IMR-90 (cell line): ENCODE measurements around the gene ENDOU. TPM values are rescaled to one million over a fixed set of nuclear protein-coding genes. Genes with fewer than 3 reads are reported as not detected.

ENCODE experiments used
- ATAC-seq: fragments of 200-7000 bp; cut with Tn5 transposase; 2 replicates; pipeline ENCODE4 v1.9.1; 2020; ENCODE audit warnings: low read depth, mild to moderate bottlenecking, moderate library complexity
- BruUV-seq: library from RNA; stranded (reverse); fragments of 400-500 nt; replicated peaks from 2 replicates; lab custom pipeline; 2021; lab: Mats Ljungman, UMichigan
- CTCF ChIA-PET: fragments of 300-600 bp; formaldehyde crosslinking; extraction: SDS; loops from one replicate; lab custom pipeline; 2021; ENCODE audit warnings: antibody characterized with exemption; lab: Yijun Ruan, JAX
- POLR2A ChIA-PET: fragments of 300-600 bp; sonication (Branson Sonifier 250); formaldehyde crosslinking; loops from one replicate; lab custom pipeline; 2022; ENCODE audit warnings: antibody characterized with exemption; ENCODE audit not compliant: unreplicated experiment; lab: Charles Lee
- DNase-seq: peaks from one replicate; pipeline ENCODE4 v3.0.0; 2013
- H2AFZ ChIP-seq: replicated peaks from 2 replicates; pipeline ENCODE3; 2013; ENCODE audit warnings: low read length, mild to moderate bottlenecking; ENCODE audit not compliant: poor library complexity
- H2AK5ac ChIP-seq: 2 replicates; pipeline ENCODE4 v1.6.1; 2013; ENCODE audit warnings: low read depth, low read length, inconsistent platforms
- H2AK9ac ChIP-seq: replicated peaks from 2 replicates; pipeline ENCODE3; 2013; ENCODE audit warnings: mild to moderate bottlenecking, low read depth, low read length, moderate library complexity; ENCODE audit not compliant: poor library complexity
- H2BK120ac ChIP-seq: 2 replicates; pipeline ENCODE4 v1.6.1; 2013; ENCODE audit warnings: low read depth, low read length, inconsistent platforms
- H2BK15ac ChIP-seq: 3 replicates; pipeline ENCODE4 v1.6.1; 2013; ENCODE audit warnings: low read depth, low read length, inconsistent platforms
- H2BK20ac ChIP-seq: 2 replicates; pipeline ENCODE4 v1.6.1; 2013; ENCODE audit warnings: low read depth, mild to moderate bottlenecking, inconsistent platforms, low read length, moderate library complexity
- H2BK5ac ChIP-seq: 2 replicates; pipeline ENCODE4 v1.6.1; 2013; ENCODE audit warnings: mild to moderate bottlenecking, low read depth, low read length, inconsistent platforms; ENCODE audit not compliant: poor library complexity, severe bottlenecking
- H3K14ac ChIP-seq: replicated peaks from 2 replicates; pipeline ENCODE4 v1.6.1; 2013; ENCODE audit warnings: low read depth, low read length, inconsistent platforms
- H3K18ac ChIP-seq: 2 replicates; pipeline ENCODE4 v1.6.1; 2013; ENCODE audit warnings: low read depth, low read length, control low read depth
- H3K23ac ChIP-seq: 2 replicates; pipeline ENCODE4 v1.6.1; 2013; ENCODE audit warnings: low read depth, low read length, inconsistent platforms
- H3K27ac ChIP-seq: 2 replicates; pipeline ENCODE4 v1.5.1; 2013; ENCODE audit warnings: mild to moderate bottlenecking, control low read depth, low read length; ENCODE audit not compliant: insufficient read depth
- H3K27me3 ChIP-seq: 2 replicates; pipeline ENCODE4 v1.6.1; 2013; ENCODE audit warnings: low read length; ENCODE audit not compliant: control insufficient read depth, insufficient read depth
- H3K36me3 ChIP-seq: 2 replicates; pipeline ENCODE4 v1.6.1; 2013; ENCODE audit warnings: low read length, mixed read lengths; ENCODE audit not compliant: control insufficient read depth, insufficient read depth
- H3K4ac ChIP-seq: 2 replicates; pipeline ENCODE4 v1.6.1; 2013; ENCODE audit warnings: low read depth, low read length, inconsistent platforms
- H3K4me1 ChIP-seq: 2 replicates; pipeline ENCODE4 v1.6.1; 2013; ENCODE audit warnings: low read length, mixed read lengths; ENCODE audit not compliant: control insufficient read depth, insufficient read depth
- H3K4me2 ChIP-seq: 2 replicates; pipeline ENCODE4 v1.6.1; 2013; ENCODE audit warnings: low read depth, mild to moderate bottlenecking, control low read depth, low read length, moderate library complexity
- H3K4me3 ChIP-seq: 2 replicates; pipeline ENCODE4 v1.5.1; 2013; ENCODE audit warnings: low read depth, mild to moderate bottlenecking, control low read depth, low read length, moderate library complexity; ENCODE audit not compliant: insufficient read depth
- H3K56ac ChIP-seq: 2 replicates; pipeline ENCODE4 v1.6.1; 2013; ENCODE audit warnings: low read length, inconsistent platforms; ENCODE audit not compliant: insufficient read depth; ENCODE audit errors: extremely low read depth
- H3K79me1 ChIP-seq, 2 experiments: 2 replicates each; pipeline ENCODE4 v1.6.1; 2013; ENCODE audit warnings: low read length in 2 of 2, inconsistent platforms in 1 of 2, low read depth in 1 of 2
- H3K9ac ChIP-seq: 2 replicates; pipeline ENCODE4 v1.6.1; 2013; ENCODE audit warnings: low read depth, low read length, control low read depth
- H3K9me1 ChIP-seq: 2 replicates; pipeline ENCODE4 v1.6.1; 2013; ENCODE audit warnings: low read length, inconsistent platforms; ENCODE audit not compliant: insufficient read depth
- H3K9me3 ChIP-seq: 2 replicates; pipeline ENCODE4 v1.6.1; 2013; ENCODE audit warnings: low read length; ENCODE audit not compliant: control insufficient read depth, insufficient read depth
- H4K20me1 ChIP-seq: 2 replicates; pipeline ENCODE4 v1.6.1; 2013; ENCODE audit warnings: low read length, inconsistent platforms; ENCODE audit not compliant: insufficient read depth
- H4K5ac ChIP-seq: 2 replicates; pipeline ENCODE4 v1.6.1; 2013; ENCODE audit warnings: mild to moderate bottlenecking, low read depth, low read length, control low read depth
- H4K8ac ChIP-seq, 2 experiments: 2 replicates each; pipeline ENCODE4 v1.6.1; 2013; ENCODE audit warnings: low read depth in 2 of 2, low read length in 2 of 2, control low read depth in 1 of 2, inconsistent platforms in 1 of 2
- H4K91ac ChIP-seq: 2 replicates; pipeline ENCODE4 v1.6.1; 2013; ENCODE audit warnings: low read depth, low read length, inconsistent platforms; ENCODE audit not compliant: insufficient read depth
- CEBPB ChIP-seq: IDR thresholded peaks from 2 replicates; pipeline ENCODE4 v1.6.1; 2012; ENCODE audit warnings: low read depth, low read length, improper control_type of control experiment
- MAFK ChIP-seq: IDR thresholded peaks from 2 replicates; pipeline ENCODE4 v1.6.1; 2012; ENCODE audit warnings: low read depth, low read length, improper control_type of control experiment
- POLR2A ChIP-seq: IDR thresholded peaks from 2 replicates; pipeline ENCODE4 v1.6.1; 2012; ENCODE audit warnings: mild to moderate bottlenecking, low read depth, low read length
- RCOR1 ChIP-seq: IDR thresholded peaks from 2 replicates; pipeline ENCODE4 v1.6.1; 2012; ENCODE audit warnings: mild to moderate bottlenecking, low read length, improper control_type of control experiment; ENCODE audit not compliant: insufficient replicate concordance
- WGBS, 2 experiments: methylation state at CpG; one replicate each; pipeline versions ENCODE4 v1.1.5 to v1.1.7; 2013; ENCODE audit warnings: missing lambda C conversion rate in 2 of 2; ENCODE audit not compliant: insufficient read length in 1 of 2; ENCODE audit errors: extremely low coverage in 2 of 2; 5-methylcytosine and 5-hydroxymethylcytosine counted together
- dilution Hi-C: fragments of 300-500 bp; cut with HindIII; formaldehyde crosslinking; loops from one replicate; pipeline ENCODE4 v1.14.3; 2018; ENCODE audit warnings: low sequenced_read_pairs; ENCODE audit not compliant: unreplicated experiment
- in situ Hi-C: fragments of 300-500 bp; cut with MboI; formaldehyde crosslinking; loops from 3 replicates; pipeline ENCODE4 v1.14.3; 2019; ENCODE audit warnings: low sequenced_read_pairs, inconsistent platforms, mixed read lengths
- intact Hi-C: fragments of 100-400 bp; cut with micrococcal nuclease; formaldehyde crosslinking; loops from 2 replicates; pipeline ENCODE4 v1.10.0; 2022
- polyA plus RNA-seq, 3 experiments: library from polyadenylated mRNA; depleted of rRNA; stranded (reverse); fragments of >200 nt; gene quantifications; 2 replicates each; pipeline ENCODE4 v1.2.3, GENCODE V29; 2012; ENCODE audit warnings: low replicate concordance in 1 of 3
- total RNA-seq: library from RNA; depleted of rRNA; stranded (reverse); fragments of >200 nt; gene quantifications from 2 replicates; pipeline ENCODE4 v1.2.3, GENCODE V29; 2012
- TF ChIP-seq, protein P1 (sequence below): conservative IDR thresholded peaks from 2 replicates; pipeline ENCODE4 v1.5.1; 2012; ENCODE audit warnings: mild to moderate bottlenecking, low read depth, low read length, improper control_type of control experiment

The ENDOU gene
- total and polyA plus RNA-seq, 2 of the 4 experiments (the other 2 are of a cell fraction) = under 0.01 to 0.09 TPM

GRCh38 chr12:47750229-47750798, 25.0 kb upstream of the ENDOU start:
- no peak overlapping the region for H2BK120ac ChIP-seq
- peaks cover 12% of the 10 kb centered on the region for H3K4me1 ChIP-seq
- H3K18ac ChIP-seq = no peak overlapping the region
- H4K5ac ChIP-seq = no peak overlapping the region
- H2BK15ac ChIP-seq = no peak overlapping the region
- H3K79me1 ChIP-seq = no peaks in the 10 kb centered on the region
- no peaks in the 10 kb centered on the region for H3K36me3 ChIP-seq
- no peak overlapping the region for H3K23ac ChIP-seq
- no peak overlapping the region for H3K4me2 ChIP-seq
- no peak overlapping the region for H4K91ac ChIP-seq
- peaks cover 9% of the 10 kb centered on the region; the same call in 1 of the 2 replicates for H3K9me1 ChIP-seq
- no peak overlapping the region for H3K56ac ChIP-seq
- ChIA-PET POLR2A (no interaction called here), CTCF (no interaction called here)
- H3K4me3 ChIP-seq = no peak overlapping the region
- peak overlapping the region; percentile 5 for H2AK9ac ChIP-seq
- peaks cover 16% of the 10 kb centered on the region for H3K27me3 ChIP-seq
- no peak overlapping the region for H3K27ac ChIP-seq
- TF ChIP-seq RCOR1 (no peak), MAFK (no peak), POLR2A (no peak), CEBPB (no peak)
- TF ChIP-seq, protein P1, sequence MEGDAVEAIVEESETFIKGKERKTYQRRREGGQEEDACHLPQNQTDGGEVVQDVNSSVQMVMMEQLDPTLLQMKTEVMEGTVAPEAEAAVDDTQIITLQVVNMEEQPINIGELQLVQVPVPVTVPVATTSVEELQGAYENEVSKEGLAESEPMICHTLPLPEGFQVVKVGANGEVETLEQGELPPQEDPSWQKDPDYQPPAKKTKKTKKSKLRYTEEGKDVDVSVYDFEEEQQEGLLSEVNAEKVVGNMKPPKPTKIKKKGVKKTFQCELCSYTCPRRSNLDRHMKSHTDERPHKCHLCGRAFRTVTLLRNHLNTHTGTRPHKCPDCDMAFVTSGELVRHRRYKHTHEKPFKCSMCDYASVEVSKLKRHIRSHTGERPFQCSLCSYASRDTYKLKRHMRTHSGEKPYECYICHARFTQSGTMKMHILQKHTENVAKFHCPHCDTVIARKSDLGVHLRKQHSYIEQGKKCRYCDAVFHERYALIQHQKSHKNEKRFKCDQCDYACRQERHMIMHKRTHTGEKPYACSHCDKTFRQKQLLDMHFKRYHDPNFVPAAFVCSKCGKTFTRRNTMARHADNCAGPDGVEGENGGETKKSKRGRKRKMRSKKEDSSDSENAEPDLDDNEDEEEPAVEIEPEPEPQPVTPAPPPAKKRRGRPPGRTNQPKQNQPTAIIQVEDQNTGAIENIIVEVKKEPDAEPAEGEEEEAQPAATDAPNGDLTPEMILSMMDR = no peak
- intact Hi-C loops = no loop called here
- H2AK5ac ChIP-seq = no peak overlapping the region
- no peak overlapping the region for H3K4ac ChIP-seq
- 92% methylated on average over 5 of the region's 10 CpGs; no CpG with 5 or more reads in 1 of the 2 experiments for WGBS, 2 experiments
- dilution Hi-C loops = no loop called here
- in situ Hi-C loops = no loop called here
- H3K14ac ChIP-seq = no peak overlapping the region
- DNase-seq (no peak), ATAC-seq (no peak)
- H2BK5ac ChIP-seq = no peak overlapping the region
- H2BK20ac ChIP-seq = no peak overlapping the region
- no TSS peak for BruUV-seq
- H4K8ac ChIP-seq = no peak overlapping the region
- H3K9ac ChIP-seq = no peak overlapping the region
- peak overlapping the region; percentile 67 for H2AFZ ChIP-seq
- H4K20me1 ChIP-seq = no peaks in the 10 kb centered on the region
- no peaks in the 10 kb centered on the region for H3K9me3 ChIP-seq
